Measurements from ENCODE around the gene SLC2A13. TPM values are rescaled to one million over a fixed set of nuclear protein-coding genes. Genes with fewer than 3 reads are reported as not detected.

Gene SLC2A13
- total RNA-seq, 1 experiment from 2014 or later, result 1.6 TPM

DNA sequence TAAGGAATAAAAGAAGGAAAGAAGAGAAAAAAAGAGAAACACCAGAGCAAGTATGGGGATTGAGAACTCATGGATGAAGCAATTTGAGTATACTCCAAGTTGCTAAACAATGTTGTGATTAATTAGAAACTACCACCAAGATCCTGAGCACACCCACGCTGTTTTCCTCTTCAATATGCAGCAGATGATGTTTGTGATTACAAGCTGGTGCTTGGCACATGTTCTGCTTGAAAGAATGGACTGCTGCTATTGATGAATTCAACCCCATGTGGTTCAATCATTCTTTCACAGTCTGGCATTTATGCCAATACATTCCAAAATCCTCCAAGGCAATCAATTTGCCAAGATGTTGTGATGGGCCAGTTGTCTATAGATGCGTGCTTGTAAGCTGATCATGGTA is 146.8 kb downstream of the SLC2A13 start:
- TF ChIP-seq CTCF (conservative IDR thresholded peaks at IDR 0.05), result no peak
- TF ChIP-seq EZH2 (IDR thresholded peaks at IDR 0.05; ENCODE audit: low read depth), result no peak
- Histone ChIP-seq H3K27ac (no peak overlapping the region), H2AFZ (no peak overlapping the region), H3K4me2 (no peak overlapping the region), H3F3A (ENCODE audit: insufficient read depth, low read depth) (no peaks in the 10 kb centered on the region), H3K79me2 (ENCODE audit: low read depth) (no peaks in the 10 kb centered on the region), H3K9me3 (ENCODE audit: insufficient read depth, low read depth) (no peaks in the 10 kb centered on the region), H3K9me2 (ENCODE audit: insufficient read depth) (no peaks in the 10 kb centered on the region), H3K27me3 (ENCODE audit: insufficient read depth, low read depth) (no peaks in the 10 kb centered on the region), H3K36me3 (ENCODE audit: low read depth) (no peaks in the 10 kb centered on the region), H4K20me1 (ENCODE audit: insufficient read depth) (no peaks in the 10 kb centered on the region), H3K4me3 (no peak overlapping the region), H3K4me1 (replicated peaks; ENCODE audit: insufficient read depth) (no peaks in the 10 kb centered on the region)
- no TSS peak for BruUV-seq (replicated peaks)
- CTCF ChIA-PET, result no interaction called here
- POLR2A ChIA-PET (ENCODE audit: unreplicated experiment), result no interaction called here
- intact Hi-C loops (cut with micrococcal nuclease; ENCODE audit: unreplicated experiment), result no loop called here
- DNase-seq, result no peak

- BruUV-seq (replicated peaks), result no TSS peak
- intact Hi-C loops (cut with micrococcal nuclease; ENCODE audit: unreplicated experiment), result no loop called here
- no peaks in the 10 kb centered on the region for H3F3A ChIP-seq (ENCODE audit: insufficient read depth, low read depth)
Measured at GRCh38 chr12:39958377-39958776, 147.5 kb downstream of the SLC2A13 start.

GRCh38 chr12:39956725-39957124 is 149.2 kb downstream of the SLC2A13 start:
- intact Hi-C loops (cut with micrococcal nuclease; ENCODE audit: unreplicated experiment), result no loop called here
- no peak overlapping the region for H3K4me2 ChIP-seq
- no peak overlapping the region for H3K4me3 ChIP-seq
- POLR2A ChIA-PET (ENCODE audit: unreplicated experiment), result no interaction called here
- no peak overlapping the region for H3K27ac ChIP-seq
- no peaks in the 10 kb centered on the region for H3K36me3 ChIP-seq (ENCODE audit: low read depth)
- DNase-seq, result no peak
- H3K79me2 ChIP-seq (ENCODE audit: low read depth), result no peaks in the 10 kb centered on the region
- H3F3A ChIP-seq (ENCODE audit: insufficient read depth, low read depth), result no peaks in the 10 kb centered on the region
- no peaks in the 10 kb centered on the region for H4K20me1 ChIP-seq (ENCODE audit: insufficient read depth)
- H3K9me3 ChIP-seq (ENCODE audit: insufficient read depth, low read depth), result no peaks in the 10 kb centered on the region
- H3K27me3 ChIP-seq (ENCODE audit: insufficient read depth, low read depth), result no peaks in the 10 kb centered on the region
- TF ChIP-seq CTCF (conservative IDR thresholded peaks at IDR 0.05) (no peak), EZH2 (IDR thresholded peaks at IDR 0.05; ENCODE audit: low read depth) (no peak)
- no peak overlapping the region for H2AFZ ChIP-seq
- no peaks in the 10 kb centered on the region for H3K9me2 ChIP-seq (ENCODE audit: insufficient read depth)
- no TSS peak for BruUV-seq (replicated peaks)
- H3K4me1 ChIP-seq (replicated peaks; ENCODE audit: insufficient read depth), result no peaks in the 10 kb centered on the region
- CTCF ChIA-PET, result no interaction called here

More at GRCh38 chr12:39958377-39958776, 147.5 kb downstream of the SLC2A13 start:
- Histone ChIP-seq H3K9me3 (ENCODE audit: insufficient read depth, low read depth) (no peaks in the 10 kb centered on the region), H3K27me3 (ENCODE audit: insufficient read depth, low read depth) (no peaks in the 10 kb centered on the region), H3K4me3 (no peak overlapping the region), H3K79me2 (ENCODE audit: low read depth) (no peaks in the 10 kb centered on the region), H3K4me2 (no peak overlapping the region), H3K9me2 (ENCODE audit: insufficient read depth) (no peaks in the 10 kb centered on the region), H2AFZ (no peak overlapping the region), H4K20me1 (ENCODE audit: insufficient read depth) (no peaks in the 10 kb centered on the region), H3K4me1 (replicated peaks; ENCODE audit: insufficient read depth) (no peaks in the 10 kb centered on the region), H3K36me3 (ENCODE audit: low read depth) (no peaks in the 10 kb centered on the region), H3K27ac (no peak overlapping the region)
- CTCF ChIA-PET, result no interaction called here
- POLR2A ChIA-PET (ENCODE audit: unreplicated experiment), result no interaction called here
- TF ChIP-seq EZH2 (IDR thresholded peaks at IDR 0.05; ENCODE audit: low read depth) (no peak), CTCF (conservative IDR thresholded peaks at IDR 0.05) (no peak)
- DNase-seq, result no peak
